Stomach (tissue), 4 donors: ENCODE results near the gene ANKS1B.

Experiments used
- EP300 ChIP-seq: sonication (generic); formaldehyde crosslinking; IDR thresholded peaks from one replicate; pipeline ENCODE4 v1.6.1; 2017; ENCODE audit warnings: antibody characterized with exemption
- POLR2A ChIP-seq, 4 donors: fragments of 450-650 bp; IDR thresholded peaks; one replicate each; pipeline ENCODE4 v1.6.1; 2016; ENCODE audit warnings: antibody characterized with exemption in 4 of 4, control low read depth in 2 of 4, mild to moderate bottlenecking in 1 of 4, moderate library complexity in 1 of 4
- POLR2AphosphoS5 ChIP-seq, 3 donors: sonication (generic); formaldehyde crosslinking; IDR thresholded peaks; one replicate each; pipeline ENCODE4 v1.6.1; 2016; ENCODE audit warnings: antibody characterized with exemption in 3 of 3
- TF ChIP-seq, protein P1 (sequence below), 7 experiments: fragments of 450-650 bp in 4 of 7; fragments of 200-600 bp in 3 of 7; sonication (generic) in 3 of 7; IDR thresholded peaks; one replicate each; pipeline ENCODE4 v1.5.1; 2016 to 2019; ENCODE audit warnings: antibody characterized with exemption in 7 of 7, control low read depth in 2 of 7, mild to moderate bottlenecking in 1 of 7

DNA sequence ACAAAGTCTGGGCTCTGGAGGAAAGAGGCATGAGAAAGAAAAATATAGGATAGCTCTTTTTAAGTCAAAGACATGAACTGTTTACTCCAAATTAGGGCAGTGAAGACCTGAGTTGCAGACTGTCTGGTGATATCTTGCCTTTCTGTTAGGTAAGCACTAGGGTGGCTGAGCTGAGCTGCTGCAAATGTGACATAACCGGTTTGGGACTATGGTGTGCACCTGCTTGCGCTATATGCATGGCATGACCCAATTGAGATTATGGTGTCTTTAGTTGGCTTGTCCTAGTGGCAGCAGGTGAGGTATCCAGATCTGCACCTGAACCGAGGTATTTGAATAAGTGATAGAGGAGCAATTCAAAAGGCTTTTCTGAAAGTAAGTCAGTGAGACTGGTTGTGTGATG, 994.1 kb downstream of the ANKS1B start:
- TF ChIP-seq, protein P1, sequence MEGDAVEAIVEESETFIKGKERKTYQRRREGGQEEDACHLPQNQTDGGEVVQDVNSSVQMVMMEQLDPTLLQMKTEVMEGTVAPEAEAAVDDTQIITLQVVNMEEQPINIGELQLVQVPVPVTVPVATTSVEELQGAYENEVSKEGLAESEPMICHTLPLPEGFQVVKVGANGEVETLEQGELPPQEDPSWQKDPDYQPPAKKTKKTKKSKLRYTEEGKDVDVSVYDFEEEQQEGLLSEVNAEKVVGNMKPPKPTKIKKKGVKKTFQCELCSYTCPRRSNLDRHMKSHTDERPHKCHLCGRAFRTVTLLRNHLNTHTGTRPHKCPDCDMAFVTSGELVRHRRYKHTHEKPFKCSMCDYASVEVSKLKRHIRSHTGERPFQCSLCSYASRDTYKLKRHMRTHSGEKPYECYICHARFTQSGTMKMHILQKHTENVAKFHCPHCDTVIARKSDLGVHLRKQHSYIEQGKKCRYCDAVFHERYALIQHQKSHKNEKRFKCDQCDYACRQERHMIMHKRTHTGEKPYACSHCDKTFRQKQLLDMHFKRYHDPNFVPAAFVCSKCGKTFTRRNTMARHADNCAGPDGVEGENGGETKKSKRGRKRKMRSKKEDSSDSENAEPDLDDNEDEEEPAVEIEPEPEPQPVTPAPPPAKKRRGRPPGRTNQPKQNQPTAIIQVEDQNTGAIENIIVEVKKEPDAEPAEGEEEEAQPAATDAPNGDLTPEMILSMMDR (IDR thresholded peaks at IDR 0.05): no peak
- TF ChIP-seq POLR2AphosphoS5 (IDR thresholded peaks at IDR 0.05) (no peak), POLR2A (IDR thresholded peaks at IDR 0.05) (no peak), EP300 (no peak)
